Measurements from ENCODE around the gene PLCD3. TPM values are rescaled to one million over a fixed set of nuclear protein-coding genes. Genes with fewer than 3 reads are reported as not detected.

The PLCD3 gene
- total RNA-seq, 1 experiment from 2014 or later = 35.1 TPM

DNA sequence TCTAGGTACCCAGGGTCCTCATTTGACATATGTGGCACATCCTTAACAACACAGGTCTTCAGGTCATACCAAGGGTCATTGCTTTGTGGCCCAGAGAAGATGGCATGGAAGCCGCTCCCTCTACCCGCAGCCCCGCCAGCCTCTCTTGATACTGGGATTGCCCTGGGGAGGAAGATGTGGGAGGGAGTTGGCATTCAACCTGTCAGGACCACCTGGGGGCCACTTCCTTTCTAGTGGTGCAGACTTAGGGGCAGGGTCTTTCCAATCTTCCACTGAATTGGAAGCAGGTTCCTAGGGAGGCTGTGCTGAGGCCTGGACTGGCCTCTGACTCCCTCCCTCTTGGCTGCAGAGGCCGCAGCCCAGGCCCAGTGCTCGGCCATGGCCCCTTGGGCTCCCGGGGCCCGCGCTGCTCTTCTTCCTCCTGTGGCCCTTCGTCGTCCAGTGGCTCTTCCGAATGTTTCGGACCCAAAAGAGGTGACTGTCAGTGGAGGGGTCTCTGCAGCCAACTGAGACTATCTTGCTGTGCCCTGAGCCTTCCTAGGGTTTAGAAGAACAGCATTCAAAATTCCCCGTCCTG is 10.9 kb upstream of the PLCD3 start:
- no peak overlapping the region for H2AFZ ChIP-seq (ENCODE audit: low read length)
- peaks cover 16% of the 10 kb centered on the region for H3K4me1 ChIP-seq (ENCODE audit: insufficient read depth, low read length)
- H3K9me3 ChIP-seq (ENCODE audit: low read length) = no peaks in the 10 kb centered on the region
- no peak overlapping the region for H3K9ac ChIP-seq (ENCODE audit: low read length)
- DNase-seq (no peak), ATAC-seq (no peak)
- intact Hi-C loops (cut with micrococcal nuclease) = no loop called here
- H3K4me2 ChIP-seq (ENCODE audit: low read length) = no peak overlapping the region
- ChIA-PET POLR2A (ENCODE audit: unreplicated experiment) (no interaction called here), CTCF (interaction anchor here (0.6 kb wide), 1 partner anchor 44 kb away, joined by 3 read pairs; no protein-coding TSS in a partner anchor)
- H3K9me2 ChIP-seq (replicated peaks; ENCODE audit: low read length) = no peaks in the 10 kb centered on the region
- H3K79me2 ChIP-seq (ENCODE audit: low read length) = peaks cover 7% of the 10 kb centered on the region
- H3F3A ChIP-seq (ENCODE audit: low read length, unreplicated experiment) = peaks cover 3% of the 10 kb centered on the region
- H3K4me3 ChIP-seq (ENCODE audit: low read length) = no peak overlapping the region
- TF ChIP-seq EZH2 (IDR thresholded peaks at IDR 0.05; ENCODE audit: low read length, unreplicated experiment) (no peak), EZH2phosphoT487 (IDR thresholded peaks at IDR 0.05; ENCODE audit: borderline replicate concordance, low read length) (no peak)
- TF ChIP-seq, protein P1, sequence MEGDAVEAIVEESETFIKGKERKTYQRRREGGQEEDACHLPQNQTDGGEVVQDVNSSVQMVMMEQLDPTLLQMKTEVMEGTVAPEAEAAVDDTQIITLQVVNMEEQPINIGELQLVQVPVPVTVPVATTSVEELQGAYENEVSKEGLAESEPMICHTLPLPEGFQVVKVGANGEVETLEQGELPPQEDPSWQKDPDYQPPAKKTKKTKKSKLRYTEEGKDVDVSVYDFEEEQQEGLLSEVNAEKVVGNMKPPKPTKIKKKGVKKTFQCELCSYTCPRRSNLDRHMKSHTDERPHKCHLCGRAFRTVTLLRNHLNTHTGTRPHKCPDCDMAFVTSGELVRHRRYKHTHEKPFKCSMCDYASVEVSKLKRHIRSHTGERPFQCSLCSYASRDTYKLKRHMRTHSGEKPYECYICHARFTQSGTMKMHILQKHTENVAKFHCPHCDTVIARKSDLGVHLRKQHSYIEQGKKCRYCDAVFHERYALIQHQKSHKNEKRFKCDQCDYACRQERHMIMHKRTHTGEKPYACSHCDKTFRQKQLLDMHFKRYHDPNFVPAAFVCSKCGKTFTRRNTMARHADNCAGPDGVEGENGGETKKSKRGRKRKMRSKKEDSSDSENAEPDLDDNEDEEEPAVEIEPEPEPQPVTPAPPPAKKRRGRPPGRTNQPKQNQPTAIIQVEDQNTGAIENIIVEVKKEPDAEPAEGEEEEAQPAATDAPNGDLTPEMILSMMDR (conservative IDR thresholded peaks at IDR 0.05; ENCODE audit: low read depth, low read length) = no peak
- no peak overlapping the region for H3K27ac ChIP-seq (ENCODE audit: low read length)
- no peaks in the 10 kb centered on the region for H3K36me3 ChIP-seq (ENCODE audit: low read depth, low read length)
- H4K20me1 ChIP-seq (ENCODE audit: low read length) = no peaks in the 10 kb centered on the region
- H3K27me3 ChIP-seq (ENCODE audit: low read length) = no peaks in the 10 kb centered on the region
- BruUV-seq (replicated peaks) = no TSS peak

DNA sequence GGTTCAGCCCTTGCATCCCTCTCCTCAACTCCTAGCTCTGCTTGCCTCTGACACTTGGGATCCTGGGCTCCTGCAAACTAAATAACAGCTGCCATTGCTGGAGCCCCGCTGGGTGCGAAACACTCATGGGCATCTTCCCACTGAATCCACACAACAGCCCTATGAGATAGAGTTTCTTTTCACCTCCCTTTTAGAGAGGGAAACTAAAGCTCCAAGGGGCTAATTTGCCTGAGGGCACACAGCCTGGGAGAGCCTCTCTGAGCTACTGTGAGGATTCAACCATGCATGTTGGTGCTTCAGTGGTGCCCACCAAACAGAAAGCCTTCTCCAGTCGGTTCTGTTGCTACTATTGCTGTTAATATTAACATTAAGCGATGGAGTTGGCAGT is 7.2 kb upstream of the PLCD3 start:
- Histone ChIP-seq H3K36me3 (ENCODE audit: low read depth, low read length) (no peaks in the 10 kb centered on the region), H3K4me3 (ENCODE audit: low read length) (no peak overlapping the region), H4K20me1 (ENCODE audit: low read length) (no peaks in the 10 kb centered on the region), H3K4me1 (ENCODE audit: insufficient read depth, low read length) (peaks cover 10% of the 10 kb centered on the region), H3K9ac (ENCODE audit: low read length) (no peak overlapping the region), H3F3A (ENCODE audit: low read length, unreplicated experiment) (peaks cover 3% of the 10 kb centered on the region), H3K9me3 (ENCODE audit: low read length) (no peaks in the 10 kb centered on the region), H3K79me2 (ENCODE audit: low read length) (peaks cover 7% of the 10 kb centered on the region; the same call in 1 of the 2 replicates), H3K27me3 (ENCODE audit: low read length) (no peaks in the 10 kb centered on the region), H3K9me2 (replicated peaks; ENCODE audit: low read length) (no peaks in the 10 kb centered on the region), H3K4me2 (ENCODE audit: low read length) (no peak overlapping the region), H3K27ac (ENCODE audit: low read length) (no peak overlapping the region), H2AFZ (ENCODE audit: low read length) (no peak overlapping the region)
- DNase-seq (no peak), ATAC-seq (no peak)
- no TSS peak for BruUV-seq (replicated peaks)
- intact Hi-C loops (cut with micrococcal nuclease) = loop anchor here (10.0 kb wide), 1 partner anchor 175 kb away; the partner anchor contains the start of gene MAP3K14
- TF ChIP-seq EZH2phosphoT487 (IDR thresholded peaks at IDR 0.05; ENCODE audit: borderline replicate concordance, low read length) = no peak
- TF ChIP-seq, protein P1 (conservative IDR thresholded peaks at IDR 0.05; ENCODE audit: low read depth, low read length) = no peak
- TF ChIP-seq EZH2 (IDR thresholded peaks at IDR 0.05; ENCODE audit: low read length, unreplicated experiment) = no peak
- ChIA-PET POLR2A (ENCODE audit: unreplicated experiment) (no interaction called here), CTCF (no interaction called here)

DNA sequence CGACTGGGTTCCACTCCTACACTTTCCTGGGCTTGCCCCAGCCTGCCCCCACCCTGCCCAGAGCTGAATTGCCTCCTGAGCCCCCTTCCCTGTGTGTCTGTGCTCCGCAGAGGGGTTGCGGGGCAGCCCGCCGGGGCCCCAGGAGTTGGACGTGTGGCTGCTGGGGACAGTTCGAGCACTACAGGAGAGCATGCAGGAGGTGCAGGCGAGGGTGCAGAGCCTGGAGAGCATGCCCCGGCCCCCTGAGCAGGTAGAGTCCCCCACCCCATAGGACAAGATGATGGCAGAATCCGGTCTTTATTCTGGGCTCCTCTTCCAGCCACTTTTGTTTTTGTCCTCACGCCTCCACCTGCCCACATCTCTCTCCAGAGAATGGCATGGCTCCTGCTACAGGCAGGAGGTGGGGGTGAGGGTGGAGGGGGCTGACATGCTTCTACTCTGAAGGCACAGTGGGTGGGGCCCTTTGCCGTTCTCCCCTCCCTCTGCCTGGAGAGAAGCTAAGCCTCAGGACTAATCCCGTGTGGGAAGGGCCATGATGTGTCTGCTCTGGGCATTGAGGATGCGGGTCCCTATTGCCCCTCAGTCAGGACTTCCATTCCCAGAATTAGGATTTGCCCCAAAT is 6.7 kb upstream of the PLCD3 start:
- ChIA-PET POLR2A (ENCODE audit: unreplicated experiment) (no interaction called here), CTCF (no interaction called here)
- Histone ChIP-seq H3K36me3 (ENCODE audit: low read depth, low read length) (no peaks in the 10 kb centered on the region), H3K27ac (ENCODE audit: low read length) (no peak overlapping the region), H3K9me3 (ENCODE audit: low read length) (no peaks in the 10 kb centered on the region), H3K79me2 (ENCODE audit: low read length) (peaks cover 7% of the 10 kb centered on the region; the same call in 1 of the 2 replicates), H3F3A (ENCODE audit: low read length, unreplicated experiment) (peaks cover 3% of the 10 kb centered on the region), H4K20me1 (ENCODE audit: low read length) (no peaks in the 10 kb centered on the region), H3K4me1 (ENCODE audit: insufficient read depth, low read length) (peaks cover 9% of the 10 kb centered on the region), H3K9ac (ENCODE audit: low read length) (no peak overlapping the region), H3K27me3 (ENCODE audit: low read length) (no peaks in the 10 kb centered on the region), H3K4me2 (ENCODE audit: low read length) (no peak overlapping the region), H3K4me3 (ENCODE audit: low read length) (no peak overlapping the region), H3K9me2 (replicated peaks; ENCODE audit: low read length) (no peaks in the 10 kb centered on the region), H2AFZ (ENCODE audit: low read length) (no peak overlapping the region)
- BruUV-seq (replicated peaks) = no TSS peak
- TF ChIP-seq, protein P1 (conservative IDR thresholded peaks at IDR 0.05; ENCODE audit: low read depth, low read length) = no peak
- TF ChIP-seq EZH2 (IDR thresholded peaks at IDR 0.05; ENCODE audit: low read length, unreplicated experiment) (no peak), EZH2phosphoT487 (IDR thresholded peaks at IDR 0.05; ENCODE audit: borderline replicate concordance, low read length) (no peak)
- ATAC-seq (no peak), DNase-seq (no peak)
- intact Hi-C loops (cut with micrococcal nuclease) = loop anchor here (10.0 kb wide), 1 partner anchor 176 kb away; the partner anchor contains the start of gene MAP3K14

Measured in PC-3 (cell line).